T-cell (primary cell): ENCODE measurements around the gene RETREG1. TPM values are rescaled to one million over a fixed set of nuclear protein-coding genes. Genes with fewer than 3 reads are reported as not detected.

ENCODE experiments used
- ATAC-seq, 4 experiments: fragments of 200-7000 bp in 3 of 4; fragments of 150-1000 bp in 1 of 4; cut with Tn5 transposase; replicated peaks in 1 of 4; 1 replicate in 3 of 4; 2 replicates in 1 of 4; pipeline ENCODE4 v1.10.0; 2021; ENCODE audit warnings: moderate library complexity in 3 of 4, mild to moderate bottlenecking in 2 of 4, moderate number of reproducible peaks in 1 of 4
- CTCF ChIA-PET, 2 donors: fragments of 300-600 bp; sonication (Branson Sonifier 250); formaldehyde crosslinking; loops; one replicate each; lab custom pipeline; 2022; ENCODE audit warnings: antibody characterized with exemption in 2 of 2; lab: Charles Lee
- POLR2A ChIA-PET, 2 donors: fragments of 300-600 bp; sonication (Branson Sonifier 250); formaldehyde crosslinking; loops; one replicate each; lab custom pipeline; 2022; ENCODE audit warnings: antibody characterized with exemption in 2 of 2; lab: Charles Lee
- DNase-seq, 35 experiments: peaks; one replicate each; pipeline versions ENCODE4 v3.0.0 to v3.0.0-alpha.2; 2013 to 2023
- H3K27ac ChIP-seq: one replicate; pipeline ENCODE4 v1.5.1; 2013; ENCODE audit warnings: low read length
- H3K27me3 ChIP-seq, 2 experiments: replicated peaks in 1 of 2; 1 replicate in 1 of 2; 2 replicates in 1 of 2; pipeline versions ENCODE4 v1.6.1 to v1.7.0; 2013; ENCODE audit warnings: low read length in 1 of 2, mixed read lengths in 1 of 2; ENCODE audit not compliant: control insufficient read depth in 2 of 2, insufficient read depth in 2 of 2; ENCODE audit errors: extremely low read depth in 1 of 2
- H3K36me3 ChIP-seq, 2 donors: 1 replicate in 1 of 2; 2 replicates in 1 of 2; pipeline versions ENCODE4 v1.6.1 to v1.7.0; 2013; ENCODE audit warnings: low read length in 1 of 2; ENCODE audit not compliant: control insufficient read depth in 2 of 2, insufficient read depth in 1 of 2; ENCODE audit errors: extremely low read depth in 1 of 2
- H3K4me1 ChIP-seq, 2 experiments: 1 replicate in 1 of 2; 2 replicates in 1 of 2; pipeline versions ENCODE4 v1.6.1 to v1.7.0; 2013; ENCODE audit warnings: low read length in 2 of 2, mixed read lengths in 1 of 2; ENCODE audit not compliant: insufficient read depth in 2 of 2, control insufficient read depth in 1 of 2; ENCODE audit errors: extremely low read depth in 1 of 2
- H3K4me3 ChIP-seq, 2 donors: 1 replicate in 1 of 2; 2 replicates in 1 of 2; pipeline versions ENCODE4 v1.5.1 to v1.7.0; 2013; ENCODE audit warnings: mild to moderate bottlenecking in 2 of 2, low read length in 1 of 2, moderate library complexity in 1 of 2; ENCODE audit not compliant: control insufficient read depth in 1 of 2; ENCODE audit errors: extremely low read depth in 1 of 2
- H3K9me3 ChIP-seq: 2 replicates; pipeline ENCODE4 v1.7.0; 2013
- H3K27ac Mint-ChIP-seq, 2 donors: one replicate each; pipeline ENCODE4 v1.8.0; 2020 to 2021; ENCODE audit warnings: mild to moderate bottlenecking in 2 of 2, mixed read lengths in 2 of 2
- H3K27me3 Mint-ChIP-seq, 2 donors: one replicate each; pipeline ENCODE4 v1.8.0; 2021 to 2022; ENCODE audit warnings: mixed read lengths in 2 of 2
- H3K36me3 Mint-ChIP-seq: one replicate; pipeline ENCODE4 v1.8.0; 2021; ENCODE audit warnings: mixed read lengths
- H3K4me1 Mint-ChIP-seq, 3 donors: one replicate each; pipeline ENCODE4 v1.8.0; 2020 to 2022; ENCODE audit warnings: mixed read lengths in 3 of 3, mild to moderate bottlenecking in 1 of 3
- H3K4me3 Mint-ChIP-seq, 3 donors: one replicate each; pipeline ENCODE4 v1.8.0; 2020 to 2022; ENCODE audit warnings: mild to moderate bottlenecking in 3 of 3, mixed read lengths in 3 of 3, moderate library complexity in 3 of 3
- H3K9me3 Mint-ChIP-seq, 3 donors: one replicate each; pipeline ENCODE4 v1.8.0; 2020 to 2022; ENCODE audit warnings: mixed read lengths in 3 of 3
- WGBS: methylation state at CpG from one replicate; pipeline ENCODE4 v1.1.5; 2013; ENCODE audit warnings: missing lambda C conversion rate; ENCODE audit not compliant: insufficient coverage; 5-methylcytosine and 5-hydroxymethylcytosine counted together
- total RNA-seq, 35 experiments: library from RNA in 6 of 35; stranded (reverse) in 6 of 35; fragments of 120-200 nt in 1 of 35; gene quantifications; one replicate each; pipeline versions ENCODE4 v1.2.1 to v1.2.4 and lab custom pipeline; 2013 to 2026

The RETREG1 gene
- total RNA-seq, 5 donors from 2014 or later (not counting 1 experiment from before 2014, with no cell fraction given): 41.0 to 72.1 (median 55.5) TPM

DNA sequence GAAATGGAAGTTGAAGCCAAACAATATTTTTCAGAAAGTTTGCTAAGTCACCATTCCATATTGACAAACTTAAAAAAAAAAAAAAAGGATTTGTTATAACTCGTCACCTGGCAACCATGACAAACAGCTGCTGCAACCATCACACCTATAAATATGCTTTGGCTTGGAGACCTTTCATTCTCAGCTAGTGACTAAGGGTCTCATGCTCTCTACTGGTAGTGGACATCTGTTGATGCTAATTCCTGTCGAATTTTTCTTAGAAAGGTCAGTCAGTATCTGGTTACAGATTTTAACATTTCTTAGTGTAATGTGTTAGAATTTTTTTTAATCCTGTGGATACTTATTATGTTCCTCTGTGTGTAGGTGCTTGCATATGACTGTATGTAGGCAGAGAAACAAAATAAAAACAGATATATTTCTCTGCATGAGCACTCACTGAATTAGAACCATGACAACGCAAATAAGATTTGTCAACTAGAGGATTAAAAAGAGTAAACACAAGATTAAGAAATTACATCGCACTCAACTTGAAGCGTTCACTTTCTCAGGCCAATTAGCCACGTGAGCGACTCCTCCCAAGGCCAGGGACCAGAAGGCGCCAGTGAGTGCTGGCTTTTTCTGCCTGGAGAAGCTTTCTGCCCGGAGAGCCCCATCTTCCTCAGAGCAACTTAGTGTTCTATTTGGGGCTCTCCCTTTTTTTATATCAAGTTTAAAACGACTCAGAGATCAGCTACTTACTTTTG, 124.2 kb downstream of the RETREG1 start:
- CTCF ChIA-PET: no interaction called here
- no peaks in the 10 kb centered on the region for H3K27me3 Mint-ChIP-seq

DNA sequence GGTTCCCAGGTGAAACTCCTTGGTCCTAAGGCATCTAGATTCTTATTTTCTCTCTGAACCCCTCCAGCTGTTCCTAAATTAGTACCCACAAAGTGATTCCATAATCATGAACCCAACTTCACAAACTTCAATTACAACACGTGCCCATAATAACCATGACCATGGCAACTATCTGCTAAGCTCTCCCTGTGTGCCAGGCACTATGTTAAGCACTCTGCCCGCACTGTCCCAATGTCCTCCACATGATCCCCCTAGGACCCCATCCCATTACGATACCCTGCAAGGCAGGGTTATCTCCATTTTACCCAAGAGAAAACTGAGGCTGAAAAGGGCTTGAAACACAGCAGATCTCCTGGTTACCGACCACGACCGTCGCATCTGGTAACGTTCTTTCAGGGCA, 125.9 kb downstream of the RETREG1 start:
- ChIA-PET POLR2A (interaction anchor here in 1 of 2 donors (0.6 kb wide), 1 partner anchor 512 kb away, joined by 3 read pairs; no protein-coding TSS in a partner anchor), CTCF (interaction anchor here in 1 of 2 donors (1.5 kb wide), 1 partner anchor 35 kb away, joined by 7 read pairs; no protein-coding TSS in a partner anchor)
- Histone ChIP-seq H3K27me3 (no peaks in the 10 kb centered on the region), H3K27ac (no peak overlapping the region), H3K4me3 (no peak overlapping the region), H3K36me3 (no peaks in the 10 kb centered on the region), H3K9me3 (peaks cover 3% of the 10 kb centered on the region), H3K4me1 (peaks cover 0 to 2% of the 10 kb centered on the region in 2 experiments)
- Mint-ChIP-seq H3K27ac (peak overlapping the region in 1 of 2 donors; percentile 4), H3K36me3 (peaks cover 16% of the 10 kb centered on the region), H3K4me1 (peaks cover 53 to 60% (median 60%) of the 10 kb centered on the region in 3 donors), H3K4me3 (no peak overlapping the region), H3K27me3 (no peaks in the 10 kb centered on the region), H3K9me3 (peaks cover 6 to 14% (median 6%) of the 10 kb centered on the region in 3 donors)
- ATAC-seq (no peak), DNase-seq (no peak)
- WGBS: 83% methylated on average over 8 of the region's 8 CpGs

More for the DNA sequence above, 124.2 kb downstream of the RETREG1 start:
- POLR2A ChIA-PET: interaction anchor here in 1 of 2 donors (0.7 kb wide), 1 partner anchor 1893 kb away, joined by 3 read pairs; no protein-coding TSS in a partner anchor
- Mint-ChIP-seq H3K4me1 (peaks cover 44 to 51% (median 47%) of the 10 kb centered on the region in 3 donors), H3K4me3 (no peak overlapping the region), H3K36me3 (peaks cover 24% of the 10 kb centered on the region), H3K9me3 (peaks cover 6 to 29% (median 12%) of the 10 kb centered on the region in 3 donors), H3K27ac (peak overlapping the region in 1 of 2 donors; percentile 60)
- DNase-seq (peak in 1 of 35 experiments; percentile 10), ATAC-seq (no peak)
- Histone ChIP-seq H3K36me3 (peaks cover 0 to 2% of the 10 kb centered on the region in 2 donors), H3K27ac (no peak overlapping the region), H3K27me3 (no peaks in the 10 kb centered on the region), H3K4me1 (peaks cover 0 to 2% of the 10 kb centered on the region in 2 experiments), H3K4me3 (no peak overlapping the region), H3K9me3 (peaks cover 7% of the 10 kb centered on the region)
- 100% methylated on average over 5 of the region's 10 CpGs for WGBS

DNA sequence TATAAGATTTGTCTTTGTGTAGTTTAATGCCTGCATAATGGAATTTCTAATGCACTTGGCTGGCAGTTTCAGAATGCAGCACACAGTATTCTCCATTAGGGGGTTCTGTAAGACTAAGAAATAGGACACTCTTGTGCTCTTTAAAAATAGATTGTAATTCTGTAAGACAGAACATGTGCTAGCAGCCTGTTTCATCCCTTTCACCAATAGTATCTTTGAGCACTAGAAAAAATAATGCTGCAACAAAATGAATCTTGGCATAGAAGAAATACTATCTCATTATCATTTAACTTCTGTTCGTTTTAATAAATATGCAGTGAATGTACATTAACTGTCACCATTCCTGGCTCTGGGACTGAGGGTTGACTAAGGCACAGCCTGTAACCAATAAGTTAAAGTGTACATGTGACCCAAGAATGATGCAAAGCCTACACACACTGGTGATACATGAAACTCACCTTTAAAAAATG, 127.4 kb downstream of the RETREG1 start:
- no CpG with 5 or more reads among the region's 1 CpG for WGBS
- Mint-ChIP-seq H3K4me1 (peaks cover 48 to 54% (median 53%) of the 10 kb centered on the region in 3 donors), H3K9me3 (peaks cover 0 to 3% (median 0%) of the 10 kb centered on the region in 3 donors), H3K36me3 (peaks cover 8% of the 10 kb centered on the region), H3K27me3 (no peaks in the 10 kb centered on the region), H3K27ac (no peak overlapping the region), H3K4me3 (no peak overlapping the region)
- CTCF ChIA-PET: interaction anchor here (0.6 to 1.5 kb wide), 7 partner anchors 9 to 1832 kb away, joined by 3 to 15 read pairs (median 7); no protein-coding TSS in a partner anchor
- Histone ChIP-seq H3K4me1 (peaks cover 0 to 2% of the 10 kb centered on the region in 2 experiments), H3K27me3 (no peaks in the 10 kb centered on the region), H3K36me3 (no peaks in the 10 kb centered on the region), H3K27ac (no peak overlapping the region), H3K9me3 (no peaks in the 10 kb centered on the region), H3K4me3 (no peak overlapping the region)
- POLR2A ChIA-PET: no interaction called here
- ATAC-seq: peak; percentile 59 to 83 (median 68)
- peak in 1 of 35 experiments; percentile 46 for DNase-seq

DNA sequence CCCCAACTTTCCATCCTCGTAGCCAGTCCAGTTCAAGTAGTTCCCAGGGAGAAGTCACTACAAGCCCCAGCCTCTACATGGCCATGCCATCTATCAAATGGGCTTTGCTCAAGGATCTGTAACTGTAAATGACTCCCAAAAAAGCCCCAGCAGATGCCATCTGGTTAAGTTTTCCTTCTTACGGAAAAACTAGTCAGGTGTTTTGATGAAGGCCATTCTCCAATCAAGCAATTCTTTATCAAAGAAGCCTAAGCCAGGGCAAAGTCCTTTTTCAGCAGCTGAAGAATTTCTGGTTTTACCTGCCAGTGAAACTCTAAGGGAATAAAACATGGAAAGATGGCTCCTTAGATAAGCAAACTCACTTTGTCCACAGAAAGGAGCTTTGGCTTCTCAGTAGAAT, 129.3 kb downstream of the RETREG1 start:
- H3K4me3 ChIP-seq: no peak overlapping the region
- no peaks in the 10 kb centered on the region for H3K36me3 ChIP-seq
- peaks cover 42 to 56% (median 46%) of the 10 kb centered on the region in 3 donors for H3K4me1 Mint-ChIP-seq
- DNase-seq (no peak), ATAC-seq (no peak)
- no peak overlapping the region for H3K27ac ChIP-seq
- H3K4me1 ChIP-seq: no peaks in the 10 kb centered on the region
- H3K27me3 ChIP-seq: no peaks in the 10 kb centered on the region
- peak overlapping the region in 1 of 2 donors; percentile 1 for H3K27ac Mint-ChIP-seq
- WGBS: 100% methylated on average over 1 of the region's 2 CpGs
- no peaks in the 10 kb centered on the region for H3K9me3 ChIP-seq
- H3K36me3 Mint-ChIP-seq: peaks cover 5% of the 10 kb centered on the region
- POLR2A ChIA-PET: no interaction called here
- CTCF ChIA-PET: no interaction called here
- no peaks in the 10 kb centered on the region for H3K9me3 Mint-ChIP-seq
- no peak overlapping the region for H3K4me3 Mint-ChIP-seq
- H3K27me3 Mint-ChIP-seq: no peaks in the 10 kb centered on the region

DNA sequence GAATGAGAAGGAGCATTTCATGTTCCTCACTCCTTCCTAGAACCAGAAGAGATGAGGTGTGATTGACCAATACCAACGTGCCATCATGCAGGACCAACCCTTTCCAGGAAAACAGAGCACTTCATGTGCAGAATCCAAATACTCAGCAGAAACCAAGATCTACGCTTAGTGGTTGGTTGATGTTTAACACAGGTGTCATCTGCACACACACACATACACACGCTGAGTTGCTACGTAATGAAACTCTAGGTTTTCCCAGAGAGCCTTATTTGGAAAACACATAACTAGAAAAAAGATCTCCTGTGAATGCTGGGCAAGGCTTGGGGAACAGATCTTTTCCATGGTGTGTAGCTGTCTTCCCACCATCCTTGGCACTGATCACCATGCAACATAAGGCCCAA, 130.1 kb downstream of the RETREG1 start:
- ChIA-PET CTCF (no interaction called here), POLR2A (no interaction called here)
- Histone ChIP-seq H3K27me3 (no peaks in the 10 kb centered on the region), H3K27ac (no peak overlapping the region), H3K4me3 (no peak overlapping the region), H3K9me3 (no peaks in the 10 kb centered on the region), H3K4me1 (no peaks in the 10 kb centered on the region), H3K36me3 (no peaks in the 10 kb centered on the region)
- no CpG with 5 or more reads among the region's 4 CpGs for WGBS
- Mint-ChIP-seq H3K4me3 (no peak overlapping the region), H3K27ac (no peak overlapping the region), H3K9me3 (no peaks in the 10 kb centered on the region), H3K36me3 (peaks cover 5% of the 10 kb centered on the region), H3K4me1 (peaks cover 38 to 49% (median 41%) of the 10 kb centered on the region in 3 donors), H3K27me3 (no peaks in the 10 kb centered on the region)
- no peak for DNase-seq
- no peak for ATAC-seq

DNA sequence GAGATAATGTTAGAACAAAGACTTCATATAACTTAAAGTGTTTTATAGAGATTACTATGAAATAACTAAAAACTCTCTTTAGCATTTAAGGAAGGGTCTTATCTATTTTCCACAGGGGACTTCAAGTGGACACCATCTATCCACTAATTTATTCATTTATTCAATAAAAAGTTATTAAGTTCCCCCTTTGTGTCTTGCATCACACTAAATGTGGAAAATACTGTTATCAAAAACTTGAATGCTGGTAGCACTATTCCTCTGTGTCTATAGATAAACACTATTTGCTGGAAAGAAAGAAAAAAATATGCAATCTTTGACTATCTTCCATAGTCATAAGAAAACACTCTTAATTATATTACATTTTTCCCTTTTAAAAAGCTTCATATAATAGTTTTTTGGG, 131.1 kb downstream of the RETREG1 start:
- POLR2A ChIA-PET: no interaction called here

More for the DNA sequence above, 131.1 kb downstream of the RETREG1 start:
- Histone ChIP-seq H3K36me3 (no peaks in the 10 kb centered on the region), H3K9me3 (no peaks in the 10 kb centered on the region), H3K4me3 (no peak overlapping the region), H3K27ac (no peak overlapping the region), H3K4me1 (no peaks in the 10 kb centered on the region), H3K27me3 (no peaks in the 10 kb centered on the region)
- H3K36me3 Mint-ChIP-seq: peaks cover 15% of the 10 kb centered on the region
- peaks cover 32 to 40% (median 33%) of the 10 kb centered on the region in 3 donors for H3K4me1 Mint-ChIP-seq
- DNase-seq (no peak), ATAC-seq (no peak)
- CTCF ChIA-PET: no interaction called here
- no peaks in the 10 kb centered on the region for H3K27me3 Mint-ChIP-seq
- H3K4me3 Mint-ChIP-seq: no peak overlapping the region
- H3K9me3 Mint-ChIP-seq: no peaks in the 10 kb centered on the region
- H3K27ac Mint-ChIP-seq: no peak overlapping the region
